GM21528 (cell line): ENCODE data around the gene NCKAP5.
A peak's percentile ranks its signal among the peaks of the same experiment; 100 is the strongest.

ENCODE experiments used
- ATAC-seq: cut with Tn5 transposase; IDR thresholded peaks from one replicate; pipeline ENCODE4 v1.9.1; 2021; ENCODE audit warnings: mild to moderate bottlenecking, moderate library complexity; ENCODE audit not compliant: unreplicated experiment, low FRiP score

Gene NCKAP5

DNA sequence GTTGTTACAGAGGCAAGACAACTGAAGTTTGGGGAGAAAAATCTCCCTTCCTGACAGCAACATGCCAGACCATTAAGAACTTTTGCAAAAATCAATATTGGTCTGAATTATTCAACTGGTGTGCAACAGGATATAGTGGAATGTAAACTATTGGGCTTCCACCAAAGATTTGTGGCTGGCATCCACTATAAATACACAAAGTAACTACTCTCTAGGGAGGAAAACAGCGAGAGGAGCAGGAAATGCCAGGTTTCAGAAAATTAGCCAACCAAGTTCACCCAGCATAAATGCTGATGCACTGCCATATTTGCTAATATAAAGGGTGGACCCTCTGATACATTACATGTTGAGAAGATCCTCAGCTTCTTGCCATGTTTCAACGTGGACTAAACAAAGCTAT lies 630.6 kb downstream of the NCKAP5 start:
- no peak for ATAC-seq

DNA sequence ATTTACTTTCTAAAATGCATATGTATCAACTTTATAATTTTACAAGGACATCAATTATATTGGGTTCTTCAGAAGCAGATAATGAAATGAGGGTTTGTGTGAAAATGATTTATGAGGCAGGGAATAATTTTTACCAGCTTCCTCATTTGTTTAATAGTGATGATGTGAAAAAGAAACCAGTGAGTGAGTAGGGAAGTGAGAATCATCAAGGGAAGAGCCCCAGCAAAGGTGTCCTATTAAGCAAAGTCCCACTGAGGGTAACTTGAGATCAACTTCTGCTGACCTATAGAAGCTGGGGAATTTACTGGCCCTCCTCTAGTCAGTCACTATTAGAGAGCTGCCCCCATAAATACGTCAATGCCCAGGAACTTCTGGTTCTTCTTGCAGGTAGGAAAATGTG lies 631.5 kb downstream of the NCKAP5 start:
- peak; percentile 61 for ATAC-seq

DNA sequence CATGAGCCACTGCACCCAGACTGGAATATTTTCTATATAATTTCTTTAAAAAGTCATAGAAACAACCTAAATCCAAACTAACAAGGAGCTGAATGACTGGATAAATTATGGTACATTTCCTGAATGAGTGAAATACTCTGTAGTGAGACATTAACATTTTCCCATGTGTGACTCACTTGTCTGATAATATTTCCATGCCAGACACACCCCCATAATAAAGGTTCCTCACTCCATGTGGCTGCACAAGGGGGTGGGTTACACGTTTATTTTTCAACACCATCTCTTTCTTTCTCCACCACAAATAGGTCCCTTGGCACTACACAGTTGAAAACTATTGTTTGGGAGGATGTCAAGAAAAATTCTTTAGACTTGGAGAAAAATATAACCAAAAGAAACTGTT lies 632.0 kb downstream of the NCKAP5 start:
- no peak for ATAC-seq

DNA sequence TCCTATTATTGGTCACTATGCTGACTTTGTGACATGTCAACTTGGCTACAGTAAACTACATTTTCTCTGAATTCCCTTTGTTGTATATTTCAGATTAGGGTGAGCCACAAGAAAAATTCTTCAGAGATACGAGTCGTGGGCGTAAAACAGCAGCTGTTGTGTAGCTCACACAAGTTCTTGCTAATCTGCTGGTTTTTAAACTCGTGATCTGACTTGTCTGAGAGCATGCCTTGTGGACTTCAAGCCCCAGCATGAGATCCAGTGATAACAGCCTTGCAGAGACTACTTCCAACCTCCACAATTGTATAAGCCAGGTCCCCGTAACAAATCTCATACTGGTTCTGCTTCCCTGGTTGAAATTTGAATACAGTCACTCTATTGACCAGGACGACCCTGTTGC lies 638.5 kb downstream of the NCKAP5 start:
- ATAC-seq, result no peak

DNA sequence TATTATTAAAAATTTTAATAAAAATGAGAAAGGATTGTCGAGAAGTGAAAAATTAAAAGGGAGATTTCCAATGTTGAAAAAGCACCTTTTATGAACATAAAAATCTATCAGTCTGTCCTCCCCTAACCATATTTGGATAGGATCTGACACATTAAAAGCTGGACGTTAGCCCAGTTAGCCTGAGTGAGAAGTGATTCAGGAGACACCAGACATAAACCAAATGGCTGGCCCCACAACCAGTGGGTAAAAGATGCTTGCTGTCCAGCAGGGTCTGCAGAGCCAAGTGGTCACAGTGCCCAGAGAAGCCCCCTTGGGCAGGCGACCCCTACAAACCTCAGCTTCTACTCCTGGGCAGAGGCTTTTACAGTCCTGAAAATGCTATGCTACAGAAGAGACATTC lies 644.5 kb downstream of the NCKAP5 start:
- ATAC-seq, result no peak

DNA sequence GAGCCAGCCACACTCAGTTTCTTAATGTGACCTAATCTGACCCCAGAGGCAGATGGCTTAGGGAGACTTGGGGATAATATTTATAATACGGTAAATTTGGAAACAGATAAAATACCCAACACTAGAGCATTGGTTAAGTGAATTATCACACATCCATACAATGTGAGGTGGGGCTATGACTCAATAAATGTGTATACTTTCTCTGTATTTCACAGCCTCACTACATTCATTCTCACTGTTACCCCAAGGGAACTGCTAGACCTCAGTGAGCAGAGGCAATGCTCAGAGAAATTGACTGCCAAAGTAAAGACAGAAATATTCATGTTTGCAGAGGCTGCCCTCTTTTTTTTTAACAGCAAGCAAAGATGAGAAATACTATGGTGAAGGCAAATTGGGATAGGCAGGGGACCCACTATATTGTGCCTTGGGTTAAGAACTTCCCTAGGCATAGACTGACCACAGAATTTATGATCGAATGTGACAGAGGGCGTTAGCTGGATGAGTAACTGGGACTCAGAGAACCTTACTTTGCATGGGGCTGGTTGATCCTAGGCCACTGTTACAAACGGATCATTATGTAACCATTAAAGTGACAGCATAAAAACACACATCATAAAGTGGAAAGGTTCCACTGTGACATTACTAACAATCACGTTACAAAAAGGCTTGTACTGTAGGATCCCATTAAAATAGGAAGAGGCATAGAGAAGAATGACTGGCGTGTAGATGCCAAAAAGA lies 652.3 kb downstream of the NCKAP5 start:
- no peak for ATAC-seq

DNA sequence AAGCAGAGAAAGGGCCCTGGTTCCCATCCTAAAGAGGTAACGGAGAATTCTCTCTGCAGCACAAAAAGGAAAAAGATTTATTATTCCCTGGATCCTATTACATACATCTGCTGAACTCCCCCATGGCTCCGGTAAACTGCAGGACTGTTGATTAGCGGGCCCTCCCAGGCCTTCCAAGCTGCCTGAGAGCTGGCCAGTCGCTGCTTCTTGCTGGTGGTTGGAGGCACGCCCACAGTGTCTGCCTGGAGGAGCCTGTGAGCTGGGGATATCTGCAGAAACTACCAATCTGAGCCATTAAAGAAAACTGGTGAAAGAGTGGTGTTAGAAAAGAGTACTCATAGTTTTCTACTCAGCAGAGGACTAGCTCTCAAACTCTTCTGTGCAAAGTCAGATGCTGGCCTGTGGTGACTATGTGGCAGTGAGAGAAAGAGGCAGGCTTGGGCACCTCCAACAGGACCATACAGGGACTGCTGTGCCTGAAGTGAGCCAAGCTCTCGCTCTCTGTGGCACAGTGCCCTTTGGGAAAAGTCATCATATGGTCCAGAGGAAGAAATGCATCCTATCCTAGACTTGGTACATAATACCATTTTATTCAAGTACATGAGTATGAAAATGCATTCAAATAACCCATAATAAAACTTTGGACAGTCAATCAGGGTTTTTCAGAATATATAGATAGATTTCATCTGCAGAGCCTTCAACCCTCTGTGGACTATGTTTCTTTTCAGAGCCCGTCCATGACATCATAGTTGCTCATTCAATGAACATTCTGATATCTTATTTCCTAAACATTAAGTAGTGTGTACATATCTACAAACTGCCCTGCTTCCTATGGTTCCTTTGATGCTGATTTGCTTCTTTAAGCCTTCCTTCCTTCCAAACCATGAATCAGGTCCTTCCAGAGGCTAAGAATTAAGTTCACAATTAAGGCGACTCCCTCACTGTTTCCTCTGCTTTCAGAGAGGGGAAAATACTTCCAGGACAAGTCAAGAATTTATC lies 656.2 kb downstream of the NCKAP5 start:
- ATAC-seq, result no peak

DNA sequence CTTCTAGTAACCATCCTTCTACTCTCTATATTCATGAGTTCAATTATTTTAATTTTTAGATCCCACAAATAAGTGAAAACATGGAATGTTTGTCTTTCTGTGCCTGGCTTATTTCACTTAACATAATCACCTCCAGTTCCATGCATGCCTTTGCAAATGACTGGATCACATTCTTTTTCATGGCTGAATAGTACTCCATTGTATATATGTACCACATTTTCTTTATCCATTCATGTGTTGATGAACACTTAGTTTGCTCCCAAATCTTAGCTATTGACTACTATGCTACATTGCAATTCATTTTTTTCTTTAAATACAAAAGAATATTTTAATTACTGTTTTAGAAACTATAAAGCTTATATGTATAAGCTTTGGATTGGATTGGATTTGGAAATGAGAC lies 657.8 kb downstream of the NCKAP5 start:
- ATAC-seq, result no peak

DNA sequence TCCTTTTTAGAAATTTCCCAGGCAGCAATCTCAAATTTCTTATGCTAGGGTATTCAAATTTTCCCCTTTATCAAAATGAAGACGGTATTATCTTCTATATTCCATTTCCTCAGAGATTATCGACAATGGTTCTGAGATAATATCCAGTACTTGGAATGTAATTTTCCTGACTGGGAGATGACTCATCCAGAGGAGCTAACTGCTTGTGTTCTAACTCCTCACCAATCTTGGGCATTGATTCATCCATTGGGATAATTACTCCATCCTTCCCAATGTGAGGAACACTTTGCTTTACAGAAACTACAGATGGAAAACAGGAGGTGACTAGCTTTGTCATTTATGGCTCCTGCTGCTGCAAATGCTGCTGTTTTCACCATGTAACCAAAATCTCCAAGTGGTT lies 658.8 kb downstream of the NCKAP5 start:
- no peak for ATAC-seq

DNA sequence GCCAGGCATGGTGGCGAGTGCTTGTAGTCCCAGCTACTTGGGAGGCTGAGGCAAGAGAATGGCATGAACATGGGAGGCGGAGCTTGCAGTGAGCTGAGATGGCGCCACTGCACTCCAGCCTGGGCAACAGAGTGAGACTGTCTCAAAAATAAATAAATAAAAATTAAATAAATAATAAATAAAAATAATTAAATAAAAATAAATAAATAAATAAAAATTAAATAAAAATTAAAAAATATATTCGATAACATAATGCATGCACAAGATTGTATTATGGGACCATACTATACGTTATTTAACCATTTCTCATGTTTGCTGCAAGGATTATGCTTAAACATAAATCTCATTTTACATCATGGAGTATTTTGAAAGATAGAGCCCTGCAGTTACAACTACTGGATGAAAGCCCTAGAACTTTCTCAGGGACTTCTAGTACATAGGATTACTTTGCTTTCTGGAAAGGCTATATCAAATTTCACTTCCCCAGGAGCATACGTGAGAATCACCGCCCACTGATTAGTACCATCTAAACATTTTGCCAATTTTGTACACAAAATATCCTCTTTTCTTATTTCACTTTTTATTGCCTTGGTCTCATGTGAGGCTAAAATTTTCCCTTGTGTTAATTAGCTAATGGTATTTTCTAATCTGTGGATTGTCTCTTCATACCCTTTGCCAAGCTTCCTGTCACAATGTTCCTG lies 664.0 kb downstream of the NCKAP5 start:
- ATAC-seq, result no peak

DNA sequence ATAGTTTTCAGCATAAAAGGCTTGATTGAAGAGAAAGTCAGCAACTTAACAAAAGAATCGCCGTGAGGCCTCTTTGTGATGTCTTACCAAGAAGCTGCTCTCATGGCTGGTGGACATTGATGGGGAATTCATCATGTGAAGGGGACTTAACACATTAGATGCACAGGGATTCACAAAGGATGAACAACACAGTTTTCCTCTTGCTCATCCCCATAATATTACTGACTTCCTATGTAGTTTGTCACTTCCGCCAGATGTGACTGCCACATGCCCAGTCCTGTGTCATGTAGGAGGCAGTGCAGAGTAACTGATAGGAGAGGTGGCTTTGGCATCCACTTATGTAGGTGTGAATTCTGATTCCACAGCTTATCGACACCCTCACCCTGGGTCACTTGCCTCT lies 665.6 kb downstream of the NCKAP5 start:
- no peak for ATAC-seq

DNA sequence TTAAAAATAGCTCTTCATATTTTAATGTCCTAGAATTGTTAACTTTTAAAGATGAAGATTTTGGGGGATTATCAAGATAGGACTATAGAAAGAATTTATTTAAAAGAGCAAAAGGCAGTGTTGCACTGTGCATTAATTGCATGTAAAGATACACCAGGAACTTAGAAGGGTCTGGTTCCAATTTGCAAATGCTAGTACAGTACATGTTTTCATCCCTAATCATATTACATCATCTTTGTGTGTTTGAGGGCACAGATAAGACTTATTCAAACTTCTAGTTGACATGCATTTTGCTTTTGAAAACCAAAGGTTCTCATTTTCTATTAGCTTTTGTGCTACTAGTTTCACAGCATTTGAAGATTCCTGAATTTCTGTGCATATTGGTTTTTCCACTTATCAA lies 666.6 kb downstream of the NCKAP5 start:
- ATAC-seq, result no peak

DNA sequence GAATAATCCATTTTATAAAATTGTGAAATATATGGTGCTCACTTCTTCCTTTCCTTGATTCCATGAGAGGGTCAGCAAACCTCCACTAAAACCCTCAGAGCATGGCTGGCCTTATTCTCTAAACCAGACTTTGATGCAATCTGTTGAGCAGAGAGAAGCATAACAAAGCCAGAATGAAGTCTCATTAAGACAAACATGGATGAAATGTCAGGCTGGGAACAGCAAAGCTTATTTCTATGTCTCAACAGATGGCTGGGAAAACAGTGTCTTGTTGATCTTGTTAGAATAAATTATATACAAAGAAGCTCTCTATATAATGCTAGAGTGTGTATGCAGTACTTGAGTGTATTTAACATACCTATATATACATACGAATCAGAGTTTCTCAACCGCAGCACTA lies 671.2 kb downstream of the NCKAP5 start:
- no peak for ATAC-seq

DNA sequence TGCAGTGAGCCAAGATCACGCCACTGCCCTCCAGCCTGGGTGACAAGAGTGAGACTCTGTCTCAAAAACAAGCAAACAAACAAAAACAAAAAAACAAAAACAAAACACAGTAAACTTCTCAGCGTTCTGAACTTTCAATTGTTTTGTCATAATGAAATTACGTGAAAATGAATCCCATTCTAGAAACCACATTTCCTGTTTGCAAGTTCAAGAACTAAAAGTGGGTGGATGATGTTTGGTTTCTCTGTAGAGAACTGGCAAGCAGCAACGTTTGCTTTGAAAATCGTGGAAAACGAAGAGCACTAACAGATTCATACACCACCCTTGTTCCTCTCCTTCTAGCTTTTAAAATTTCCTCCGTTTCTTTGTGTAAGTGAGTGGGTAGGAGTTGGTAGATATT lies 672.2 kb downstream of the NCKAP5 start:
- no peak for ATAC-seq

DNA sequence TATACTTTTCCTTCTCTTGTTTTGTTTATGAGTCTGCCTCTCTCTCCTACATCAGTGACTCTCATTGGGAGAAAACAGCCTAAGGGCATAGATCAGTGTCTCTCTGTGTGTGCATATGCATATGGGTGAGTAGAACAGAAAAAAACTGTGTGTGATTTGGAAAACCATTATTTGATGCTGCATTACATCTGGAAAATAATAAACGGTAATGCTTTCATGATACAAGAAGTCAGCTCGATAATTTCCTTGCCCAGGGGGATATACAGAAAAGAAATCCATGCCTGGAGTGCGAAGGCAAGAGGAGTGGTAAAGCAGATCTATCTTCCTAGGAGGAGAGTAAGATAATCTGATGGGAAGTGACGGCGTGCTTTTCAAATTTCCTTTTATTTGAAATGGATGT lies 676.8 kb downstream of the NCKAP5 start:
- no peak for ATAC-seq

DNA sequence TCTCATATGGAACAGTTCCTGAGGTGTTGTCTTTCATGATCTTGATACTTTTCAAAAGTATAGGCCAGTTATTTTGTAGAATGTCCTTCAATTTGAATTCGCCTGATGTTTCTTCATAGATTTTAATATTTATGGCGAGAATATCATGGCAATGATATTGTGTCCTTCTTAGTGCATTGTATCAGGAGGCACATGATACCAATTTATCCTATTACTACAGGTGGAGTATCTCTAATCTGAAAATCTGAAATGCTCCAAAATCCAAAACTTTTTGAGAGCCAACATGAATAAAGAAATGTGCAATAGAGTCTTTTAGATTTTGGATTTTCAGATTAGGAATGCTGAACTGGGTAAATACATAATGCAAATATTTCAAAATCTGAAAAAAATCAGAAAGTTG lies 681.7 kb downstream of the NCKAP5 start:
- ATAC-seq, result no peak

DNA sequence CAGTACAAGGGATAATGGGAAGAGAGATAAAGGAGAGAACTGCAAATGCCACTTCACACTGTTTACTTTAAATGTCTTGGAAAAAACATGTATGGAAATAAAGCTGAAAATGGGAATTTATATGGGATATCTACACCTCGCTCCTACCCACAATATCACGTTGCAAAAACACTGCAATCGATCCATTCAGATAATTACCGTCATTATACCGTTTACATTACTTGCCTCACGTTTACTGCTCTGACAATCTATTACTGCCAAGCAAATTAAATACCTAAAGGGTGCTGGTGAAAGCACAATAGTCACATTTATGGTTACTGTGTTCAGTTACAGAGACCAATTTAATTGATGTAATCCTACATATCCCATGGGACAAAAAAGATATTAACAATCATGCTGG lies 683.6 kb downstream of the NCKAP5 start:
- ATAC-seq, result no peak

DNA sequence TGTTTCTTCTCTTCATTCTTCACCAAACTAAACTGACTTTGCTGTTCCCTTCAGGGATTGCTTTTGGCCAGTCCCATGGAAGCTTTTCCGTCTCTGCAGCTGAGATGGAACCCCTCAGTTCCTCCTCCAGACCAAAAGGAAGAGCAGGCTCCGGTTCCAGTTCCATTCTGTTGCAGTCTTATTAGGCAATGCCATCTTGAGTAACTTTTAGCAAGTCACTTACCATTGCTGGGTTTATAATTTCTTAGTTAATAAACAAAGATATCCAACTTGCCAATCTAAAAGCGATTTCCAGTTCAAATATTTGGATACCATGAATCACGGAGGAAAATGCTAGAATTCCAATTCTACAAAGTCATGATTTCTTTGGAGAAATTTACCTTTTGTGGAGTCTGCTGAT lies 684.0 kb downstream of the NCKAP5 start:
- no peak for ATAC-seq

DNA sequence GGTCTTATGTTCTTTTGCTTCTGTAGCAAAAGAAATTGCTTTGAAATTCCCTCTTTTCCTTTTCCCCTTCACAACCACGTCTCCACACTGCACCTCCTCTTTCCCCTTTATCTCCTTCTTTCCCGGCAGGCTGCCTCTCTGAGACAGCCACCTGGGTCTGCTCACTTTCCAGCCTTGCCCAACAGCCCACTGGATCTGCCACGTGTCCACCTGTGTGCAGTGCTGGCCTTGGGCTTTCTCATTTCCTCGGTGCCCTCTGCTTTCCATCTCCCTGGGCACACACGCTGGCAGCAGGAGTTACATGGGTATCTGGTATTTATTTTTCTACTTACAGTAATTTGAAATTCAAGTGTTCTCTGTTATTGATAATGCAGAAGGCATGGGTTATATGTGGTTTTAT lies 684.8 kb downstream of the NCKAP5 start:
- ATAC-seq, result no peak

DNA sequence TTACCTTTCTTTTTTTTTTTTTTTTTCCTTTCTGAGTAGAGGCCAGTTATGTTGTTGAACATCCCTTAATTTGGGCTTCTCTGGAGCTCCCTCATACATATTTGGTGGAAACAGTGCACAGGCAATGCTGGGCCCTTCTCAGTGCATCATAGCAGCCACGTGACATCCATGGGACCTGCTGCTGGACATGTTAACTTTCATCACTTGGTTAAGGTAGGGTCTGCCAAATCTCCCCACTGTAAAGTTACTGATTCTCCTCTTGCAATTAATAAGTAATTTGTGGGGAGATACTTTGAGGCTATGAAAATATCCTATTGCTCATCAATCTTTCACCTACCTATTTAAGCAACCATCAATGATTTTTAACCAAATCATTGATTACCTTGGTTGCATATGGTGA lies 686.7 kb downstream of the NCKAP5 start:
- no peak for ATAC-seq

DNA sequence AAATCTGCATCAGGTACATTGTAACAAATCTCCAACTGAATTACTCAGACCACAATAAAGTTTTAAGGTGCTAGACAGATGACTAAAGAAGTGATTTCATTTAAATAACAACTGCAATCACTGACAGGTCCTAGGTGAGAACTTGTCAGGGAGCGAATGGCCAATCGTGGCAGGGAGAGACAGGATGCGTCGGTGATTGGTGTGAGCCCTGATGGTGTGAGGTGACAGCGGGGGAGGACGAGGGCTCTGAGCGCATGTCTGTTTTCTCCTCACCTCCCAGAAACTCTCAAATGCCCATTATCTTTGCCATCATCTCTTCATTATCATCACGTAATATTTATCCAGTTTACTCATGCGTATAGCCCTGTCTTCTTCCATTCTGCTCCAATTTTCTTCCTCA lies 690.3 kb downstream of the NCKAP5 start:
- no peak for ATAC-seq
